GM19025 (cell line): ENCODE measurements around the gene GPR12.

Experiments used
- ATAC-seq: cut with Tn5 transposase; IDR thresholded peaks from one replicate; pipeline ENCODE4 v1.9.1; 2021; ENCODE audit warnings: mild to moderate bottlenecking, low read depth, moderate library complexity; ENCODE audit not compliant: unreplicated experiment

GPR12 gene

GRCh38 chr13:26706381-26706780, 54.2 kb downstream of the GPR12 start:
- no peak for ATAC-seq

- no peak for ATAC-seq
Measured at GRCh38 chr13:26705536-26705935, 55.0 kb downstream of the GPR12 start.
